GM04503 (cell line): ENCODE data around the gene MADCAM1.

ENCODE experiments used
- DNase-seq: peaks from one replicate; pipeline ENCODE4 v3.0.0-alpha.2; 2012; ENCODE audit warnings: low read depth

The MADCAM1 gene

GRCh38 chr19:508204-509150 is 12.2 kb downstream of the MADCAM1 start:
- no peak for DNase-seq

DNA sequence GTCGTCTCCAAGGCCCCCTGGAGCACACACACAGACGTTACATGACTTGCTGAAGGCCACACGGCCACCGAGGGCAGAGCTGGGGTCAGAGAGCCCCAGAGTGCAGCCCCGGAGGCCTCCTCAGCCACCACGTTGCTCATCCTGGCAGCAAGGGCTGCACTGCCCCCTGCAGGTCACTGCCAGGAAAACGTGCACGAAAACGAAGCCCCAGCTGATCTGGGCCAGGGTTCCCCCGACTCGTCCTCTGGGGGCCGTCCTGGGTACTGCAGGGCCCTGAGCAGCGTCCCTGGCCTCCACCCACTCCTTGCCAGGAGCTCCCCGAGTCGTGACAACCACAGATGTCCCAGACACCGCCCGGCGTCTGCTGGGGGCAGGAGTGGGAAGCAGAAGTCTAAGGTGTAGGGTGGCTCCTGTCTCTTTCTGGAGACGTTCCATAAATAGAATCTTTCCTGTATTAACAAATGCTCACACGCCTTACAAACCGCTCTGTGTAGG is 14.4 kb downstream of the MADCAM1 start:
- peak; percentile 21 for DNase-seq

DNA sequence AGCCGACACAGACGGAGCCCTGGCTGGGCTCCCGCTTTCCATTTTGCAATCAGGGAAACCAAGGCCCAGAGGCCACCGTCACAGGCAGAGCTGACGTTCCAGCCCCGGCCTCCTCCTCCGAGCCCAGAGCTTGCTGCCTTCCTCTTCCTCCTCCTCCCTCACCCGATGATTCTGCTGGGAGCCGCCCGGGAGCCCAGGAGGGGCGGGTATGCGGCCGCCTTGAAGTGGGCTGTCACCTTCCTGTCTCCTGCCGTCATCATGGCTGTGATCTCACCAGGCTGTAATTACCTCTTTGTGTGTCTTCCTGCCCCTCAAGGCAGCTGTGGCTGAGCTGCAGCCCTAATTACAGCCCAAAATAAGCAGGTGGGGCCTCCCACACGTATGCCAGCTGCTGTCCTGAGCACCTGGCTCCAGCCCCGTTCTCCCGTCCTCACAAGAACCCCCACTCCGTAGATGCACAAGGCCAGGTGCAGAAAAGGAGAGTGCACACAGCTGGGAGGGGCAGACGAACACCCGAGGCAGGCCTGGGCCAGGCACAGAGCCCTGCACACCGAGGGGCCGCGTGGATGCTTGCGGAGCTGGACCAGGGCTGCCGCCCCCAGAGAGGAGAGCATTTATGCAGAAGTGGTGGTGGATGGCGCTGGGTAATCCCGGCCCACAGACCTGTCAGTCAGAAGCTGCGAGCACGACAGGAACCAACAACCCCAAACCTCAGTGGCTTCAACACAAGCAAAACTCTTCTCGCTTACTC is 15.0 kb downstream of the MADCAM1 start:
- no peak for DNase-seq

DNA sequence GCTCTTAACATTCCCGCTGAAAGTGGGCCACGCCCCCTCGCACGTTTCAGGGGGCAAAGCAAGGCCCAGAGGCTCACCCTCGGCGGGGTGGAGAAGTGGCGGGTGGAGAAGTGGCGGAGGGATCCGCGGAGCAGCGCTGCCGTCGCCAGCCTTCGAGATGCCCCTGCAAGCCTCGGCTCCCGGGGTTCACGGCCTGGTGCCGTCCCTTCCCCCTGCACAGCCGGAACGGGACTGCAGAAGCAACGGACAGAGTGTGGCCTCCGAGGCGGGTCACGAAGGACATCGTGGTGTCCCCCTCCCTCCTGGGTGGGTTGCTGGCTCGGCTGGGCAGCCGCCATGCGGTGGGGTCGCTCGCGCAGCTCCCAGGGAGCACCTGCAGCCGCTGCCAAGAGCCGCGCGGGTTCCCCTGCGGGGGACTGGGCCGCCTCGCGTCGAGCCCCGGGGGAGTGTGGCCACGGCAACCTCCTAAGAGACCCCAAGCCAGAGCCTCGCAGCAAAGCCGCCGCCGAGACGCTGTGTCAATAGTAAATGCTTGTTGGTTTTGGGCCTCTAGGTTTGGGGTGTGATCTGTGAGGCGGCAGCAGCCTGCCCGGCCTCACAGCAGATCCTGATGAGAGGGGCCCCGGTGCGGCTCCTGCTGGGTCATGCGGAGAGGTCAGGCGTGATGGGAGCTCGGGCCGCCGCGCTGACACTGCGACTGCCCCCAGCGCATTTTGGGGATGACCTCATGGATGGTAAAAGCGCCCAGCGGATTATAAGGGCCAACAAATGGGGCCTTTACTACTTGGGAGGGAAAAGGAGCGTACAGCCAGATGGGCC is 16.5 kb downstream of the MADCAM1 start:
- DNase-seq: no peak

- no peak for DNase-seq
Observed at GRCh38 chr19:513368-514165, 17.3 kb downstream of the MADCAM1 start.

- no peak for DNase-seq
Observed at GRCh38 chr19:514166-514663, 17.9 kb downstream of the MADCAM1 start.

- DNase-seq: no peak
Observed at GRCh38 chr19:517721-518597, 21.7 kb downstream of the MADCAM1 start.

DNA sequence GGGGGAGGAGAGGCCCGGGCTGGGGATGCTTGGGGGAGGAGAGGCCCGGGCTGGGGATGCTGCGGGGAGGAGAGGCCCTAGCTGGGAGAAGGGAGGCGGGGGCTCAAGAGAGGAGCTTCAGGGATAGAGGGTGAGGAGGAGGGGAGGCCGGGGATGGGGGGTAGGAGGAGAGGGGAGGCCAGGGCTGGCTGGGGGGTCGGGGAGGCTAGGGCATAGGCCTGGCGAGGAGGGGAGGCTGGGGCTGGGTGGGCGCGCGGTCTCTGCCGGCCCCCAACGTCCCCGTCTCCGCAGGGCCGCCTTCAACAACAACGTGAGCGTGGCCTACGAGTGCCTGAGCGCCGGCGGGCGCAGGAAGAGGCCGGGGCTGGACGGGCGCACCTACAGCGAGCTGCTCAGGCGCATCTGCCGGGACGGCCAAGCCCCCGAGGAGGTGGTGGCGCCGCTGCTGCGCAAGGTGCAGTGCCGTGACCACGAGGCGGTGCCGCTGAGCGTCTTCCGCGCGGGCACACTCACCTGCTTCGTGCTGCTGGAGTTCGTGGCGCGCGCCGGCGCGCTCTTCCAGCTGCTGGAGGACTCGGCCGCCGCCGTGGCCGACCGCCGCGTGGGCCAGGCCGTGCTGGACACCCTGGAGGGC is 22.4 kb downstream of the MADCAM1 start:
- no peak for DNase-seq

- no peak for DNase-seq
Observed at GRCh38 chr19:519449-519865, 23.2 kb downstream of the MADCAM1 start.

GRCh38 chr19:522726-523125 is 26.4 kb downstream of the MADCAM1 start:
- no peak for DNase-seq

GRCh38 chr19:524062-524674 is 27.9 kb downstream of the MADCAM1 start:
- DNase-seq: no peak

DNA sequence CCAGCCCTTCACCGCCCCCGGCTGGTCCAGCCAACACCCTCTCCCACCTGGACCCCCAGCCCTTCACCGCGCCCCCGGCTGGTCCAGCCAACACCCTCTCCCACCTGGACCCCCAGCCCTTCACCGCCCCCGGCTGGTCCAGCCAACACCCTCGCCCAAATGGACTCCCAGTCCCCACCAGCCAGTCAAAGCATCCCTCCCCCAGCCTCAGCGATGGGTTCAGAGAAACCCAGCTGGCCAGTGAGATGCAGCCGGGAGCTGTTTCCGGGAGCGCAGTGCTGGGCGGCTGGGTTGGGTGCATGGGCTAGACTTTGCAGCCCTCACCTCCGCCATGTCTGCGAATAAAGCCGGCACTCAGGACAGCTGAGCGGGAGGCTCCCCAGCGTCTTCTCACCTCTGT is 28.7 kb downstream of the MADCAM1 start:
- DNase-seq: no peak

GRCh38 chr19:525857-526419 is 29.7 kb downstream of the MADCAM1 start:
- no peak for DNase-seq

DNA sequence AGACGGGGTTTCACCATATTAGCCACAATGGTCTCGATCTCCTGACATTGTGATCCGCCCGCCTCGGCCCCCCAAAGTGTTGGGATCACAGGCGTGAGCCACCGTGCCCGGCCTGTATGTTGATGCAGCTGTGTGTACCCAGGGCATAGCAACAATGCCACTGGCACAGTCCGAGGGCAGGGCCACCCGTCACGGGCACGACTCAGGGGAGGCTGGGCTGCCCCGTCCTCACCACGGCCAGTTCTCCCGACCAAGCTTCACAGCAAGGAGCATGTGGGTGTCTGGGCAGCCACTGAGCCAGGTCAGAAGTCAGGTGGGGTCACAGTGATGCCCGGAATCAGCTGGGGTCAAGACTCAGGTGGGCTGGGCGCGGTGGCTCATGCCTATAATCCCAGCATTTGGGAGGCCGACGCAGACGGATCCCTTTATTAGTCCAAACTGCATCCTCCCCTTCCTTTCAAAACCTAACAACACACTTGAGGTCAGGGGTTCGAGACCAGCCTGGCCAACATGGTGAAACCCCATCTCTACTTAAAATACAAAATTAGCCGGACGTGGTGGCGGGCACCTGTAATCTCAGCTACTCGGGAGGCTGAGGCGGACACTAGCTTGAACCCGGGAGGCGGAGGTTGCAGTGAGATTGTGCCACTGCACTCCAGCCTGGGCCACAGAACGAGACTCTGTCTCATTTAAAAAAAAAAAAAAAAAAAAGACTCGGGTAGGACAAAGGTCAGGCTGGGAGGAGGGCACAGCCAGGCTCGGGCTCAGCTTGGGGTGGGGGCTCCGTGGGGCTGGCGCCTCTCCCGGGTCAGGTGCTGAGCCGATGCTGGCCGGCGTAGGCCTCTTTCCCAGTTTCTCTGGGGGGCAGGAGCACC is 34.1 kb downstream of the MADCAM1 start:
- DNase-seq: no peak

DNA sequence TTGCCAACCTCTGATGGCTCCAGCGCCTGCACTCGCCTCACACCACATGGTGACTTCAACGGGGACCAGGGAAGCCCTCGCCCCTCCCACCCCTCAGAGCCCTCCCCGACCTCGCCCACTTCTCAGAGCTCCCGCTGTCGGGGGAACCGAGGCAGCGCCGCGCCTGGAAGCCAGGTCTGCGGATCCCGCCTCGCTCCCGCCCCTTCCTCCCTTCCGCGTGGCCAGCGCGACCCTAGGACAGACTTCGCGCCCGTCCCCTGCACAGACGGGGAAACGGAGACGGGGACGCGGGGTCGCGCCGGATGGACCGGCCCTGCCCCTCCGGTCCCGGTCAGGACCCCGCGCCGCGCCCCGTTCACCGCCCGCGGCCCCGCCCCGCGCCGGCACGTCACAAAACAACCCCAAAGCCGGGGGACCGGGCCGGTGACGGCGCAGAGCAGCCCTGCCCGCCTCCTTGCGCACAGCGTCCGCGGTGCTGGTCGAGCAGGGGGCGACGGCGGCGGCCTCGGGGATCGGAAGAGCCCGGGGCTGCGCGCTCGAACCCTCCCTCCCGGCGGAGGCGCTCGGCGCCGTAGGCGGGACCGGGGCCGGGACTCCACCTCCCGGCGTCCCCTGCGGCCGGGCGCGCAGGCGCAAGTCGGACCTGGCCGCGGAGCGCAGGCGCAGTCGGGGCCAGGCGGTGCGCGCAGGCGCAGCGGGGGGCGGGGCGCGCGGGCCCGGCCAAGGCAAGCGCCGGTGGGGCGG is 34.9 kb downstream of the MADCAM1 start:
- DNase-seq: no peak

DNA sequence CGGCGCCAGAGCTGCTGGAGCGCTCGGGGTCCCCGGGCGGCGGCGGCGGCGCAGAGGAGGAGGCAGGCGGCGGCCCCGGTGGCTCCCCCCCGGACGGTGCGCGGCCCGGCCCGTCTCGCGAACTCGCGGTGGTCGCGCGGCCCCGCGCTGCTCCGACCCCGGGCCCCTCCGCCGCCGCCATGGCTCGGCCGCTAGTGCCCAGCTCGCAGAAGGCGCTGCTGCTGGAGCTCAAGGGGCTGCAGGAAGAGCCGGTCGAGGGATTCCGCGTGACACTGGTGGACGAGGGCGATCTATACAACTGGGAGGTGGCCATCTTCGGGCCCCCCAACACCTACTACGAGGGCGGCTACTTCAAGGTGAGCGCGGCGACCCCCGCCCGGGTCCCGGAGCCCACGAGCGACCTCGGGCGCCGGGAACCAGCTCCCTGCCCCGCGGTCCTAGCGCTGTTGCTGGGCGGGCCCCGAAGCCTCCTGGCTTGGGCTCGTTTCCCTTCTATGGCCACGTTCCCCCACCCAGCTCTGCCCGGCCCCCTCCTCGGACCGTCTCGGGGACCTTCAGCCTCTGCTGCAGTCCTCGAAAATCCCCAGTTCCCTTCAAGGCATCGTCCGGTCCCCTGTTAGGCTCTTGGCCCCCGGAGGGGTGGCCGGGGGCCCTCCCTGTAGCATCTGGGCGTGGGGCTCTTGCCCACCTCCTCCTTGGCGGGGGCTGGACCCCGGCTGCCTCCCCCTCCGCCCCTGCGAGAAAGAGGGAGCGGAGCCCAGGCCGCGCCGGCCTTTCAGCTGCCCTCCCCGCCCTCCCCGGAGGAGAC is 35.7 kb downstream of the MADCAM1 start, which contains the start of gene CDC34:
TSS of gene CDC34 (plus strand) at position 8 of the 808 bp plus-strand sequence. CDS start at position 180, 172 bp downstream.
- DNase-seq: no peak
